HG02642 (cell line): ENCODE data around the gene PRSS48.
A peak's percentile ranks its signal among the peaks of the same experiment; 100 is the strongest.
"Not testable (repeated sequence)": the region's sequence is repeated elsewhere in the genome, so short reads cannot be mapped to it uniquely, and the experiment has no call there.

Source experiments
- ATAC-seq: cut with Tn5 transposase; IDR thresholded peaks from one replicate; pipeline ENCODE4 v1.9.1; 2021; ENCODE audit warnings: mild to moderate bottlenecking; ENCODE audit not compliant: unreplicated experiment, poor library complexity

Gene PRSS48

DNA sequence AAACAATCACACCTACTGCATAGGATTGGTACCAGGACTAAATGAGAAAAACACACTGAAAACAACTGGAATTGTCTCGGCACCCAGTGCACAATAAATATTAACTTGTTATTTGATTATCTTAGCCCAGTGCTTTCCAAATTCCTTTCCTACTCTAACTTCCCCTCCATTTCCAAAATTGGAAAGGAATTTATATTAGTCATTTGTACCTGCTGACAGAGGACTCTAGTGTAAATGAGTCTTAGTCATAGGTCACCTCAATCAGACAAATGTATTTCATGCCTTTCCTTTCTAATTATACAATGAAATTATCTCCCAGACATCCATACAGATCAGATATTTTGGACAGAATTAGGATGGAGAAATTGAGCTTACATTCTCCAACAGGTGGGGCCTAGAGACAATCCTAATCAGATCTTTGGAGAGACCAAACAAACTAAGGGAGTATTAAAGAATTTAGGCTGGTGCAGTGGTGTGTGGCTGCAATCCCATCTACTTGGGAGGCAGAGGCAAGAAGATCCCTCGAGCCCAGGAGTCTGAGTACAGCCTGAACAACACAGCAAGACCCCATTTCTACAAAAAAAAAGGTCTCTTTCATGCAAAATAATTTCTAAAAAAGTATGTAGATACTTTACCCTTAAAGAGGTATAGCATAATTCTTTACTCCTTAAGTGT is 38.4 kb downstream of the PRSS48 start:
- ATAC-seq = no peak

DNA sequence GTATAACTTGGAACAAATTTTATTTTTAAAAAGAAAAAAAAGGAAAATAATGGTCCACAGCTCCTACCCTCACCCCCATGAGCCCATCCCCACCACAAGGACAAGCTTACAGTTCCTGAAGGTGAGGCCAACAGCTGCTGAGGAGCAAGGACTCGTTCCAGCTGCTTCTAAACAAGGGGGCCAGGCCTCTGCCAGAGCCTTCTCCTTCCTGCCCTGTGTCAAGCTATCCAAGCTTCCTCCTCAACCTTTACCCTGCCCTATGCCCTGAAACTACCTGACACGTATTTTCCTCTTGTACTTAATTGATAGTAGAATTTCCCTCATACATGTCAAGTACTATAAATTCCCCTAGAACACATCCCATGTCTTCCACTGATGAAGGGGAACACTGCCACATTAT is 39.7 kb downstream of the PRSS48 start:
- ATAC-seq = no peak

DNA sequence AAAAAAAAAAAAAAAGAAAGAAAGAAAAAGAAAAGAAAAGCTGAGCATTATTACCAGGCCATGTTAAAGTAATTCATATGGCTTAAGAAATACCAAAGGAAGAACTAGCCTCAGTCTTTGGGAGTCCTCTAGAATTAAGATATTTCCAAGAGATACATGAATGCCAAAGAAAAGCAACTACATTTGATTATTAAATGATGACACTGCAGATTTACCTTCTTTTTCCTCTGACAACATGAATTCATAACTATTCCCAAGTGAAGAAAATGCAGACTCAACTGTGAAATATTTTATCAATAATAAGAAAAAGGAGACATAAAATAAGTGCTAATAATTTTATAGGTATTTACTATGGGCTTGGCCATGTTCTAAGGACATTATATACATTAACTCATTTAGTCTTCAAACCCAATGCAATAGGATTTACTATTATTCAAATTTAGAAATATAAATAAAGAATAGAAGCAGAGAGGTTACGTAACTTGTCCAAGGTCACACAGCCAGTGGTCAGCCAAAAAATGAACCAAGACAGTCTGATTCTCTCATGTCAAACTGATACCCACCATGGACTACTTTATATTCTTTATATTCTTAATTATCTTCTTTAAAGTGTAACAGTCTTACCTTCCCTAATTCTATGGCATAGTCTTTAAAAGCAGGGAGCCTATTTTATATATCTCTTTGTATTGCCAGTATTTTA is 41.5 kb downstream of the PRSS48 start:
- no peak for ATAC-seq

DNA sequence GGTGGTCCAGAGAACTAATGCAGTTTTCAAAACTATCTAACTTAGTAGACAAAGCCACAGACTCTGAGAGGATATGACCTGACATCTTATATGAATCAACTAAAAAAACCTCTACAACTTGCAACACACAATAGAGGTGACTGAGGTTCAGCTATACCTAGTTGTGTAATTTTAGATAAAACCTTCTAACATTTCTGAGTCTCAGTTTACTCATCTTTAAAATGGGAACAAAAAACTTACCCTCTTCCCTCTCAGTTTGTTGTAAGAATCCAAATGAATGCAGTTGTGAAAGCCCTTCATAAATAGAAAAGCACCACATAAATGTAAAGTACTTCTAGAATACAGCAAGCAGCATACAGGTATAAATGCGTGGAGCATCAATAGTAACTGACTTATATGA is 42.5 kb downstream of the PRSS48 start:
- no peak for ATAC-seq

DNA sequence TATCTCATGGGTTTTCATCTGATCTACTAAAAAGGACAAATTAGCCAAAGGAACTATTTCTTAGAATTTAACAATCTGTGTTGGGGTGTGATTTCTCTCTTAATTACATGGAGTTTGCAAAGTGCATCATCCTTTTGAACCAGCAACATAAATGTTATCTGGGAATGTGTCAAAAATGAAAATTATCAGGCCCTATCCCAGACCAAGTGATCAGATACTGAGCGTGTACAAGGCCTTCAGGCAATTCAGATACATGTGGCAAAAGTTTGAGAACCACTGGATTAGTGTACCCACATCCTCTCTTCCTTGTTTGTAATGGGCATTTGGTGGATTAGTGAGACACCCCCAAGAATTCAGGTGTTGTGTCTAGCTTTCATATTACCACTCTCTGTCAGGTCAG is 44.6 kb downstream of the PRSS48 start:
- ATAC-seq = no peak

DNA sequence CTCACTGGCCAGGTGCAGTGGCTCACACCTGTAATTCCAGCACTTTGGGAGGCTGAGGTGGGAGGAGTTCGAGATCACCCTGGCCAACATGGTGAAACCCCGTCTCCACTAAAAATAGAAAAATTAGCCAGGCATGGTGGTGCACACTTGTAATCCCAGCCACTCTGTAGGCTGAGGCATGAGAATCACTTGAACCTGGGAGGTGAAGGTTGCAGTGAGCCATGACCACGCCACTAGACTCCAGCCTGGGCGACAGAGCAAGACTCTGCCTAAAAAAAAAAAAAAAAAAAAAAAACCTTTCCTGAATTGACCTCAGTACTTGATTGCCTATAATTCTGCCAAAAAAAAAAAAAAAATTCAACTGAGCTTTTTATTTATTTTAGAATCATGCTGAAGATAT is 45.2 kb downstream of the PRSS48 start:
- ATAC-seq = not testable (repeated sequence)

DNA sequence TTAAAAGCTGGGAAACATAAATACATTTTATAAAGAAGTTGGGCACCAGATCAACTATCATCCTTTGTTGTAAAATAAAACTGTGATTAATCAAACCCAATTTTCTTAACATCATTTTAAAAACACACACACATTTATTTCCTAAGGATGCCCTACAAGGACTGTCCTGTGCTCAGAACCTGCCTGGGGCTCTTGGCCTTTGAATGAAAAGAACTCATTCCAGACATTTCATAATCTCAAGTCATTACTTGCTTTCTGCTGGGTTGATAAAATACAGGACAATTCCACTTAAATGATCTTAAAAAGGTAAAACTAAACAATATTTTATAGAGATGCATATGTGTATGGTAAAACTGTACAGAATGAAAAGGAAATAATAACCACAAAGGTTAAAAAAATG is 45.6 kb downstream of the PRSS48 start:
- ATAC-seq = no peak

DNA sequence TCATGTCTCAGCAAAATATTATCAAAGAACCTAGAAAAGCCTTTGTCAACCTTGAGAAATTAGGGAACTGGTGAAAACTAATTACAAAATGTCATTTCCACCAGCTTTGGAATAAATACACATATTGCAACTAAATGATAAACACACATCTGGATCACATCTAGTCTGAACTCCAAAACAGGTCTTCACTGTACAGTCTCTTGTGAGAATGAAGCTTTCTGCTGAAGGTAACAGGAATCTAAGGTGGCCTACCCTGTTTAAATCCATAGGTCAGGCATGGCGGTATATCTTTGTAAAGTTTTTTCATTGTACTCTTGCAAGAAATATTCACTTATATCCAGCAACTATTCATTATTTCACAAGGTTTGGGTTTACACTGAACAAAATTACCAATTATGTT is 46.7 kb downstream of the PRSS48 start:
- no peak for ATAC-seq

DNA sequence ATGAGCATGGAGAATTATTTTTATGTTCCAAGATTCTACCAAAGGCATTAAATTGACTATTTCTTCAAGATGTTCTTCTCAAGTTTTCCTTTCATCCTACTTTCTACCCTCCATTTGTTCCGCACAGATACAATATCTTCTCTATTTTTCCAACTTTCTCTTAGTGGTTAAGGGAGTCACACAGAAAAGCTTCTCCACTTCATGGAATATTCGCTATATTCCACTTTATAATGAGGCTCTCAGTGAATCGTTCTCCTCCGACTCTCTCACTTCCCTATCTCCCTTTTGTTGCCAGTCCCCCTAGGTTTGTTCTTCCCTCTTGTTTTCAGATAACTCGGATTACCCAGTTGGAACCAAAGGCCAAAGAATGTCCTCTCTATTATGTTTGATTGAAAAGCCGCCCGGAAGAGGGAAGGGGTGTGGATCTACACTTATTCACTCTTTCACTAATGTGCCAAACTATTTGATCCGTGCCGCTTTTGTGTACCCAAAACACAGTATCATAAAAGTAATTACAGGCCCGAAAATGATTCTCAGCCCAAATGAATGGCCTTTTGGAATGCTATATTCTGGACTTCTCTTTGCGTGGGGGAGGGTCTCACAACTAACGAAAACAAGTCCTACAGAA is 47.3 kb downstream of the PRSS48 start:
- no peak for ATAC-seq

DNA sequence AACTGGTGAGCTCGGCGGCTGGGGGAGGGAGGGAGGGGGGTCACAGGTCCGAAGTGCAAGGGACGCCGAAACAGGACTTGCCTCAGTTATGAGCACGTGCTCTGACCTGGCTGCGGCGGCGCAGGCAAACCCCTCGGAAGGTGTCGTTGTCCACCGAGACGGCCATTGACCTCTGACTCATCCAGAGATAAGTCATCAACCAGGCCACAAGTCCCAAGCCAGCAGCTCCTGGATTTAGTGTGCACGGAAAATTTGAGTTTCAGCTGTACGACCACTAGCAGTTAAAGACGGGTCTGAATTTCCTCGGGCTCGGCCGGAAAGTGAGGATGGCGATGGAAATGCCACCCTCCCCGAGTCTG is 47.8 kb downstream of the PRSS48 start:
- peak; percentile 50 for ATAC-seq

DNA sequence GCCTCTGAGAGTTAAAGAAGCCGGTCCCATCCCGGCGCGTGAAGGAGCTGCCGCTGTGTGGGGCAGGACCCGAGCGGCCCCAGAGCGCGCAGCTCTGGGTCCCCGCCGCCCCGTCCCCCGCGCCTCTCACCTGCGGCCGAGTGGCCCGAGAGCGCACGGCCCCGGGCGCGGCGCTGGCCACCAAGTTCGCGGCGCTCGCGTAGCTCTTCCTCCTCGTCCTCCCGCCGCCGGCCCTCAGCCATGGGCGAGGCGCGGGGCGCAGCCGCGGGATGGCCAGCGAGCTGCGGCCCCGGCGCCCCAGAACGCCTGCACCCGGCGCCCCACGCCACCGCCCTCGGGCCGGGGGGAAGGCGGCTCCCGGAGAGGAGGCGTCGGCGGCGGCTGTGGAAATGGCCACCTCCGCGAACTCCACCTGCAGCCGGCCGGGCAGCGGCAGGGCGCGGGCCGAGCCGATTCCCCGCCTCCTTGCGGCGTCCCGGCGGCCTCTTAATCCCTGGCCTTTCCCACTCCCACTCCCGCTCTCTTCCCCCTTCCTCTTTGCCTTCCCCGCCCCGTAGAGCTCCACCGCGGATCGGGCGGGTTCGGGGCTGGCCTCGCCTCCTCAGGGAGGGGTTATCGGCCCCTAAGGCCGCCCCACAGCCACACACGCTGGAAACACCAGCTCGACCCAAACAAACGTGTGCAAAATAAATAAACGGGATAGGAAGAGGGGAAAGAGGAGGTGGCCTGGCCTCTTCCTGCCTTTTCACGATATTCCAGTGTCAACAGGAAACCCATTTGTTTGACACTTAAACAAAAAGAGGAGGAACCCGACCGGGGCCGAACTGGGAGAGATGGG is 48.4 kb downstream of the PRSS48 start, which contains the start of gene SH3D19:
Gene SH3D19, minus strand, starts transcription at position 495 of the 838 bp plus-strand sequence. Its CDS starts 253 bp downstream, at position 242.
- ATAC-seq = peak; percentile 39

DNA sequence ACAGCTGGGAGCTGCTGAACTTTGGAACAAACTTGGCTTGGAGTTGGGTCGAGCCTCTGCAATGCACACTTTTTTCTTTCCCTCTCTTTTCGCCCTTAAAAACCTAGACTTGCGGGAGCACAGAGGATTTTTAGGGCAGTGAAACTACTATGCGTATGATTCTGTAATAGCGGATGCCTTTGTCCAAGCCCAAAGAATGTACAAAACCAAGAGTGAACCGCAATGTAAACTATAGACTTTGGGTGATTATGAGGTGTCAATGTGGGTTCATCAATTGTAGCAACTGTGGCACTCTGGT is 48.9 kb downstream of the PRSS48 start:
- no peak for ATAC-seq

DNA sequence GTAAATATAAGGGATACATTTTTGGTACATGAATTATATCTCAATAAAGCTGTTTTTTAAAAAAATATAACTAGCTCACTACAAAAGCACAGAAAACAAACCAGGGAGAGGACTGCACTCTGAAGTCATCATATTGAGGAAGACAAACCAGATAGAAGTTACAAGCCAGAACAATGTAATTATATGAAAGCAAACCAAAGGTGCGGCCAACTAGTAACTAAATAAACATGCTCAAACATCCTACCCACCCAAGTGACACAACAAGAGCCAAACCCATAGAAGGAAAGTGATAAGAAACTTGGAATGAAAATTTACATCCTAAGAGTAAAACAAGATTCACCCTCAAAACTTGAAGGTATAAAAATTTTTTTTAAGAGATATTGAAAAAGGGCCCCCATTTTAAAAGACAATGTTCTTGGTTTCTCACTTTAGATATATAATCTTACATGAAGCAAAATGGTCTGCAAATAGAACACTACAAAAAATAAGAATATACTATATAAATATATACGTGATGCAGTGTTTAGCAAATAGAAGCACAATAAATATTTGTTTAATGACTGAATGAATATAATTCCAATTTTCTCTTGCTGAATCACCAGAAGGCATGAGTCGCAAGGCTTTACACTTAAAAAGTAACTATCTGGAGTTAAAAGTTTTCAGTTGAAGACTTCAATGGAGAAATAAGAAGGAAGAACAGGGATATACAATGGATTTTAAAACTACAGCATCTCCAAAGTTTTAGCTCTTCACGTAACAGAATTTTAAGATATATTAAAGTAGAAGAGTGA is 52.5 kb downstream of the PRSS48 start:
- ATAC-seq = no peak

DNA sequence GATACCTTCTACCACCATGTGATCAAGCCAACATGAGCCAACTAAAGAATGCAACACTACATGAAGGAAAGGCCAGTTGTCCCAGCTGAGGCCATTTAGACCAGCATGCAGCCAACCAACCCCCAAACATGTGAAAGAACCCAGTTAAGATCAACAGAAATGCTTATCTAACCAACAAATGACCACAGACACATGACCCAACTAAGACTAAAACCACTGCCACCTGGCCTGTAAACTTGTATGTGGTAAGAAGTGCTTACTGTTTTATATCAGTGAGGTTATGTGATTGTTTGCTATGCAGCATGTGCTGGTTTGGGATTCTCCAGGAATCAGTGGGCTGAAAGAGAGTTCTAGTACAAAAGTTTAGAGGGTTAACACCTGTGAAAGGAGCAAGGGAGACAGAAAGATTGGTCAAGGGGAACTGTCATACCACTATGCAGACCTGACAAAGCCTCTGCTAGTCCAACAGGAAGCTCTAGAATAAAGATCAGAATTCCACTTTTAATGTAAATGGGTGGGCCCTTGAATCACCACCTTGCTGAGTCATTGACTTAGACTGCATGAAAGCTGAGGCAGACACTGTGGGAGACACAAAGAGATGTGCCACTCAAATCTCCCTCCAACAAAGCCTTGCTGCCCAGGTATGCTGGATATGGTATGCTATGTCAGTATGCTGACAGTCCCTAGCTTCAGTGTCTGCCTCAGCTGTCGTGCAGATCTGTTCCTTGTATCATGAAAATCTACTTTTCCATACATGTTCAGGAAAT is 54.5 kb downstream of the PRSS48 start:
- no peak for ATAC-seq

DNA sequence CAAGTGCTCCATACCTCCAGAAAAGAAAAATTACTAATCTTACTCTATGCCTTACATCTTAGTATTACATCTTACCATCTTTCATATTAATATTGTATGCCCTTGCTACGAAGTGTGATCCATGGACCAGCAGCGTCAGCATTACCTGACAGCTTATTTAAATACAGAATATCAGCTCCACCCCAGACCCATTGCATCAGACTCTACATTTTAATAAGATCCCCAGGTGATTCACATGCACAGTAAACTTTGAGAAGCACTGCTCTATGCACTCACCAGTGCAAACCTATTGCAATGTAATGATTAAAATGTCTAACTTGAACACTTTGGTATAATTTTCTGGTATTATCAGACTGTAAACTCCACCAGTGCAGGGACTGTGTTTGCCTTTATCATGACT is 62.5 kb downstream of the PRSS48 start:
- no peak for ATAC-seq

DNA sequence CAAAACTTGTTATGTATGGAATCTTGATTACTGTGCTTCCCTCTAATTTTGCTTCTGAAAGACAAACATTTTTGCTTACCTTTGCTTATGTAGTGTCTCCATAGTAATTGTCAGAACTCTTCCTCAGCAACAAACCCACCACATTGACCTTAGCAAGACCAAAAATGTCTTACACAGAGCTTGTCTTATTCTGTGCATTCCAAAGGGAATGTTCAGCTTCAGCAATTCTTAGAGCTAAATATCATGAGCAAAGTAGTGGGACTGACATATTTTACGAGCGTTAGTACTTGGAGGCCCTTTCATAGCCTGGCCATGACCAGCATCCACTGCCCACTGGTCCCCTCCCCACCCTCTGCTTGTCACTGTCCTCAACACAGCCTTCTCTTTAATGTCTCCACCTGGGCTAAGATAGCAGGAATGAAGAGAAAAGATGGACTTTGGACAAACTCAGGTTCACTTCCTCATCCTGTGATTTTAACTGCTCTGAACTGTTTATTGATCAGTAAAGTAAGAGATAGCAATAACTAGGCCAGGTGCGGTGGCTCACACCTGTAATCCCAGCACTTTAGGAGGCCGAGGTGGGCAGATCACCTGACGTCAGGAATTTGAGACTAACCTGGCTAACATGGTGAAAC is 63.9 kb downstream of the PRSS48 start:
- ATAC-seq = no peak
